H1 (cell line): ENCODE results near the gene HEBP2. TPM values are rescaled to one million over a fixed set of nuclear protein-coding genes. Genes with fewer than 3 reads are reported as not detected.

ENCODE experiments used
- CTCF ChIA-PET: fragments of 300-600 bp; sonication (Branson Sonifier 250); formaldehyde crosslinking; loops from one replicate; lab custom pipeline; 2021; ENCODE audit not compliant: partially characterized antibody; lab: Charles Lee
- POLR2A ChIA-PET: fragments of 300-600 bp; sonication (Branson Sonifier 250); formaldehyde crosslinking; loops from one replicate; lab custom pipeline; 2021; ENCODE audit warnings: inconsistent platforms; ENCODE audit not compliant: partially characterized antibody; lab: Charles Lee
- DNase-seq, 2 experiments: peaks; one replicate each; pipeline versions ENCODE4 v3.0.0 to v3.0.0-alpha.2; 2010 to 2022; ENCODE audit warnings: low spot score in 2 of 2, low read depth in 1 of 2, mixed read lengths in 1 of 2
- FAIRE-seq: peaks from 2 replicates; lab custom pipeline; 2011; peaks lifted over from hg19 to GRCh38; lab: Jason Lieb, UNC
- H2AFZ ChIP-seq: 2 replicates; pipeline ENCODE4 v1.8.1; 2012; ENCODE audit warnings: low read length, inconsistent platforms
- H2AK5ac ChIP-seq: 2 replicates; pipeline ENCODE4 v1.6.1; 2013; ENCODE audit warnings: low read depth, low read length
- H2BK120ac ChIP-seq: replicated peaks from 2 replicates; pipeline ENCODE3; 2013; ENCODE audit warnings: low read depth, low read length, inconsistent platforms
- H2BK12ac ChIP-seq: 2 replicates; pipeline ENCODE4 v1.6.1; 2013; ENCODE audit warnings: low read depth, low read length
- H2BK15ac ChIP-seq: 2 replicates; pipeline ENCODE4 v1.6.1; 2013; ENCODE audit warnings: low read length
- H2BK20ac ChIP-seq: 2 replicates; pipeline ENCODE4 v1.6.1; 2013; ENCODE audit warnings: low read length
- H2BK5ac ChIP-seq: 2 replicates; pipeline ENCODE4 v1.6.1; 2013; ENCODE audit warnings: low read depth, low read length
- H3K14ac ChIP-seq: 2 replicates; pipeline ENCODE4 v1.6.1; 2013; ENCODE audit warnings: inconsistent platforms; ENCODE audit not compliant: insufficient read length
- H3K18ac ChIP-seq: 2 replicates; pipeline ENCODE4 v1.6.1; 2013; ENCODE audit warnings: low read length; ENCODE audit errors: extremely low read depth
- H3K23ac ChIP-seq: 2 replicates; pipeline ENCODE4 v1.6.1; 2013; ENCODE audit warnings: inconsistent platforms; ENCODE audit not compliant: insufficient read length
- H3K23me2 ChIP-seq: 2 replicates; pipeline ENCODE4 v1.6.1; 2013; ENCODE audit warnings: low read depth, low read length
- H3K27ac ChIP-seq: 2 replicates; pipeline ENCODE4 v1.6.1; 2011; ENCODE audit warnings: low read depth, low read length, inconsistent platforms
- H3K27me3 ChIP-seq, 4 experiments: replicated peaks in 1 of 4; 1 replicate in 1 of 4; 2 replicates in 3 of 4; pipeline versions ENCODE4 v1.6.1 to v1.8.1; 2011 to 2013; ENCODE audit warnings: low read length in 3 of 4, mild to moderate bottlenecking in 3 of 4, inconsistent platforms in 2 of 4, mixed read lengths in 2 of 4, moderate library complexity in 1 of 4; ENCODE audit not compliant: control insufficient read depth in 3 of 4, insufficient read depth in 3 of 4; ENCODE audit errors: extremely low read depth in 1 of 4
- H3K36me3 ChIP-seq, 4 experiments: 2 replicates each; pipeline versions ENCODE4 v1.6.1 to v1.8.1; 2011 to 2013; ENCODE audit warnings: mild to moderate bottlenecking in 4 of 4, low read length in 3 of 4, moderate library complexity in 2 of 4, control low read depth in 1 of 4, inconsistent platforms in 1 of 4; ENCODE audit not compliant: insufficient read depth in 4 of 4, control insufficient read depth in 2 of 4
- H3K4ac ChIP-seq: replicated peaks from 2 replicates; pipeline ENCODE3; 2013; ENCODE audit warnings: low read length, low read depth, mixed read lengths, inconsistent platforms; ENCODE audit not compliant: insufficient read length
- H3K4me1 ChIP-seq, 4 experiments: replicated peaks in 1 of 4; 1 replicate in 1 of 4; 2 replicates in 3 of 4; pipeline versions ENCODE4 v1.6.1 to v1.8.1; 2011 to 2013; ENCODE audit warnings: low read length in 3 of 4, inconsistent platforms in 2 of 4, mixed read lengths in 1 of 4; ENCODE audit not compliant: insufficient read depth in 4 of 4, control insufficient read depth in 3 of 4
- H3K4me2 ChIP-seq, 2 experiments: 2 replicates each; pipeline versions ENCODE4 v1.6.1 to v1.8.1; 2011 to 2013; ENCODE audit warnings: low read depth in 2 of 2, low read length in 2 of 2, control low read depth in 1 of 2, inconsistent platforms in 1 of 2, mild to moderate bottlenecking in 1 of 2; ENCODE audit not compliant: insufficient read depth in 1 of 2
- H3K4me3 ChIP-seq, 4 experiments: fragments of 200-600, 300-600 bp in 1 of 4; sonication (generic), shearing (Covaris generic), sonication (Bioruptor Twin) in 1 of 4; 2 replicates each; pipeline versions ENCODE4 v1.5.1 to v1.8.1; 2011 to 2016; ENCODE audit warnings: low read length in 4 of 4, low read depth in 3 of 4, control low read depth in 2 of 4, inconsistent platforms in 2 of 4, mild to moderate bottlenecking in 2 of 4, mixed read lengths in 1 of 4, moderate library complexity in 1 of 4; ENCODE audit not compliant: insufficient read depth in 2 of 4; ENCODE audit errors: extremely low read depth in 1 of 4
- H3K56ac ChIP-seq: replicated peaks from 2 replicates; pipeline ENCODE3; 2013; ENCODE audit warnings: low read depth, mild to moderate bottlenecking, mixed read lengths, low read length, inconsistent platforms; ENCODE audit not compliant: insufficient read length
- H3K79me1 ChIP-seq: 2 replicates; pipeline ENCODE4 v1.6.1; 2013; ENCODE audit warnings: low read depth, low read length, control low read depth
- H3K79me2 ChIP-seq, 2 experiments: 2 replicates each; pipeline versions ENCODE4 v1.6.1 to v1.8.1; 2012 to 2013; ENCODE audit warnings: low read length in 2 of 2, mild to moderate bottlenecking in 2 of 2, inconsistent platforms in 1 of 2; ENCODE audit not compliant: insufficient read depth in 2 of 2, control insufficient read depth in 1 of 2
- H3K9ac ChIP-seq, 4 experiments: replicated peaks in 1 of 4; 1 replicate in 1 of 4; 2 replicates in 3 of 4; pipeline versions ENCODE4 v1.6.1 to v1.8.1; 2011 to 2013; ENCODE audit warnings: low read depth in 3 of 4, low read length in 3 of 4, control low read depth in 2 of 4, mild to moderate bottlenecking in 2 of 4, moderate library complexity in 2 of 4, inconsistent platforms in 1 of 4; ENCODE audit errors: extremely low read depth in 1 of 4
- H3K9me3 ChIP-seq, 2 experiments: 2 replicates each; pipeline versions ENCODE4 v1.6.1 to v1.8.1; 2012 to 2013; ENCODE audit warnings: mild to moderate bottlenecking in 2 of 2, moderate library complexity in 2 of 2, control low read depth in 1 of 2, inconsistent platforms in 1 of 2, low read depth in 1 of 2, low read length in 1 of 2, mixed read lengths in 1 of 2; ENCODE audit not compliant: insufficient read depth in 2 of 2
- H4K20me1 ChIP-seq, 2 experiments: replicated peaks in 1 of 2; 2 replicates each; pipeline versions ENCODE3 to v1.8.1; 2011 to 2013; ENCODE audit warnings: inconsistent platforms in 2 of 2, low read length in 2 of 2, mild to moderate bottlenecking in 1 of 2; ENCODE audit not compliant: insufficient read depth in 2 of 2, control insufficient read depth in 1 of 2
- H4K5ac ChIP-seq: 2 replicates; pipeline ENCODE4 v1.6.1; 2013; ENCODE audit warnings: low read length, low read depth, mixed read lengths, inconsistent platforms; ENCODE audit not compliant: insufficient read length
- H4K8ac ChIP-seq: 2 replicates; pipeline ENCODE4 v1.8.0; 2013; ENCODE audit warnings: mild to moderate bottlenecking, moderate library complexity, low read length, inconsistent platforms; ENCODE audit not compliant: insufficient read depth; ENCODE audit errors: extremely low read depth
- H4K91ac ChIP-seq: replicated peaks from 2 replicates; pipeline ENCODE3; 2013; ENCODE audit warnings: low read length, mixed read lengths, inconsistent platforms; ENCODE audit not compliant: insufficient read length
- BACH1 ChIP-seq: IDR thresholded peaks from 2 replicates; pipeline ENCODE4 v1.6.1; 2012; ENCODE audit warnings: low read length, improper control_type of control experiment
- CTBP2 ChIP-seq: IDR thresholded peaks from 2 replicates; pipeline ENCODE4 v1.7.0; 2011; ENCODE audit warnings: borderline replicate concordance, mild to moderate bottlenecking, moderate library complexity, mixed read lengths, low read length; ENCODE audit not compliant: insufficient read depth, insufficient read length
- KDM1A ChIP-seq: fragments of 200-600, 300-600 bp; sonication (generic); IDR thresholded peaks from 2 replicates; pipeline ENCODE4 v1.7.1; 2016; ENCODE audit warnings: mild to moderate bottlenecking, low read length, borderline replicate concordance
- MAFK ChIP-seq: IDR thresholded peaks from 2 replicates; pipeline ENCODE4 v1.6.1; 2012; ENCODE audit warnings: low read depth, mild to moderate bottlenecking, improper control_type of control experiment, low read length
- RXRA ChIP-seq: IDR thresholded peaks from 2 replicates; pipeline ENCODE4 v1.6.1; 2011; ENCODE audit warnings: low read depth, mild to moderate bottlenecking, low read length, moderate library complexity; ENCODE audit not compliant: insufficient read depth
- TAF7 ChIP-seq: optimal IDR thresholded peaks from 2 replicates; pipeline ENCODE3; 2011; ENCODE audit warnings: low read depth, mild to moderate bottlenecking, inconsistent platforms, low read length, moderate library complexity, borderline replicate concordance
- WGBS, 2 experiments: shearing (Covaris generic) in 1 of 2; methylation state at CpG; one replicate each; pipeline versions ENCODE4 v1.1.6 to v1.1.7; 2013 to 2015; ENCODE audit warnings: low lambda C conversion rate in 2 of 2, mixed read lengths in 2 of 2, inconsistent platforms in 1 of 2, low coverage in 1 of 2, missing lambda C conversion rate in 1 of 2; ENCODE audit not compliant: insufficient replicate concordance in 2 of 2, insufficient coverage in 1 of 2, insufficient read length in 1 of 2; ENCODE audit errors: extremely low coverage in 1 of 2, missing lambda C conversion rate in 1 of 2; 5-methylcytosine and 5-hydroxymethylcytosine counted together
- polyA plus RNA-seq, 7 experiments: library from polyadenylated mRNA; depleted of rRNA in 3 of 7; stranded (reverse) in 5 of 7; unstranded in 2 of 7; fragments of >200 nt in 5 of 7; fragments of 200-250 nt in 2 of 7; gene quantifications; 1 replicate in 5 of 7; 2 replicates in 1 of 7; 4 replicates in 1 of 7; pipeline versions ENCODE4 v1.2.1 to v1.2.3, GENCODE V29; 2011 to 2013; ENCODE audit warnings: missing spikeins in 2 of 7, mixed read lengths in 2 of 7
- total RNA-seq: library from RNA; stranded (reverse); fragmentation: NEBNext Ultra II Directional; extraction: Animal tissue kit (Norgen Biotek cat#: 25700); gene quantifications from 2 replicates; pipeline ENCODE4 v1.2.1, GENCODE V29; 2021
- TF ChIP-seq, protein P1 (sequence below): IDR thresholded peaks from 2 replicates; pipeline ENCODE4 v1.6.1; 2011; ENCODE audit warnings: low read length, improper control_type of control experiment

HEBP2 gene
- total and polyA plus RNA-seq, 2 of the 8 experiments (the other 6 are each of a cell fraction or from before 2014, with no cell fraction given), result 6.5 to 37.9 TPM

DNA sequence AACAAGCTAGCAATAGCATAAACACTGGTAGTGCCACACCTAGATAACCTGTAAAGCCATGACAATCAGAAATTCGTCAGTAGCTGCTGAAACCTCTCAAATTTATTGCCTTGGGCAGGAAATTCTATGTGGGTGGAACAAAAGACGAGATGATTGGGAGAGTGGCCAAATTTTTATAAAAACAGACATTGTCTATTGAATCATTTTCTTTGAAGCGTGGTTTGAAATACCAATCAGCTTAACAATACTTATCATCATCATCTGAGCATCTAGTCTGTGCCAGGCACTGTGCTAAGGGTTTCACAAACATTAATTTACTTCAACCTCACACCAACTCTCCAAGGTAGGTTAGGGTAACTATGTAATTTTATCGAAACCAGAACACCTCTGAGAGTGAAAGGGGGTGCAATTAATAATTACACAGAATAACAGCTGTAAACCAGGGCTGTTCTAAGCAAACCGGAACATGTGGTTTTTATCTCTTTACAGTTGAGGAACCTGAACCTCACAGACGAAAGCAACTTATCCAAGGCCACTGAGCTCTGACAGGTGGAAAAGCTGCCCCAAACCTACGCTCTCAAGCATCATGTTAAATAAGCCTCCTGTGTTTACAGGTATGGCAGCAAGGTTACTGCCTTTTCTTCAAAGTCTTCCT, 51.9 kb downstream of the HEBP2 start:
- H2BK120ac ChIP-seq, result no peak overlapping the region
- H3K36me3 ChIP-seq, result no peaks in the 10 kb centered on the region; a peak in 2 of 8 replicates
- H4K91ac ChIP-seq, result no peak overlapping the region
- H3K4me3 ChIP-seq, result no peak overlapping the region
- H3K23ac ChIP-seq, result no peak overlapping the region
- H4K20me1 ChIP-seq, result no peaks in the 10 kb centered on the region
- no peak overlapping the region for H3K18ac ChIP-seq
- H4K8ac ChIP-seq, result no peak overlapping the region
- no peak overlapping the region for H3K4me2 ChIP-seq
- H3K4me1 ChIP-seq, result no peaks in the 10 kb centered on the region
- 86% methylated on average over 7 of the region's 7 CpGs; no CpG with 5 or more reads in 1 of the 2 experiments for WGBS, 2 experiments
- FAIRE-seq, result no peak
- TF ChIP-seq RXRA (no peak), CTBP2 (no peak), BACH1 (no peak), KDM1A (no peak), MAFK (no peak), TAF7 (no peak)
- TF ChIP-seq, protein P1, sequence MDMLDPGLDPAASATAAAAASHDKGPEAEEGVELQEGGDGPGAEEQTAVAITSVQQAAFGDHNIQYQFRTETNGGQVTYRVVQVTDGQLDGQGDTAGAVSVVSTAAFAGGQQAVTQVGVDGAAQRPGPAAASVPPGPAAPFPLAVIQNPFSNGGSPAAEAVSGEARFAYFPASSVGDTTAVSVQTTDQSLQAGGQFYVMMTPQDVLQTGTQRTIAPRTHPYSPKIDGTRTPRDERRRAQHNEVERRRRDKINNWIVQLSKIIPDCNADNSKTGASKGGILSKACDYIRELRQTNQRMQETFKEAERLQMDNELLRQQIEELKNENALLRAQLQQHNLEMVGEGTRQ, result no peak
- ChIA-PET POLR2A (interaction anchor here (0.6 to 1.0 kb wide), 3 partner anchors 23 to 151 kb away, joined by 3 read pairs; partner anchors contain the start of gene NHSL1), CTCF (interaction anchor here (0.6 to 1.6 kb wide), 9 partner anchors 9 to 311 kb away, joined by 3 to 5 read pairs (median 3); no protein-coding TSS in a partner anchor)
- H3K23me2 ChIP-seq, result no peaks in the 10 kb centered on the region
- no peak overlapping the region for H2AFZ ChIP-seq
- no peak overlapping the region for H3K4ac ChIP-seq
- H3K27ac ChIP-seq, result no peak overlapping the region
- H4K5ac ChIP-seq, result no peak overlapping the region
- H3K79me1 ChIP-seq, result peaks cover 4% of the 10 kb centered on the region
- H3K56ac ChIP-seq, result no peak overlapping the region
- H2BK12ac ChIP-seq, result no peak overlapping the region
- no peaks in the 10 kb centered on the region for H3K9me3 ChIP-seq
- H2AK5ac ChIP-seq, result no peak overlapping the region
- DNase-seq, result no peak
- H2BK20ac ChIP-seq, result no peak overlapping the region
- no peaks in the 10 kb centered on the region for H3K79me2 ChIP-seq
- no peak overlapping the region for H2BK5ac ChIP-seq
- H2BK15ac ChIP-seq, result no peak overlapping the region
- H3K27me3 ChIP-seq, result no peaks in the 10 kb centered on the region
- no peak overlapping the region for H3K9ac ChIP-seq
- no peak overlapping the region for H3K14ac ChIP-seq
